ENCODE measurements around the gene ABTB1.
A peak's percentile ranks its signal among the peaks of the same experiment; 100 is the strongest.

GRCh38 chr3:127652246-127652995, 20.3 kb upstream of the ABTB1 start:
- TF ChIP-seq, protein P1, sequence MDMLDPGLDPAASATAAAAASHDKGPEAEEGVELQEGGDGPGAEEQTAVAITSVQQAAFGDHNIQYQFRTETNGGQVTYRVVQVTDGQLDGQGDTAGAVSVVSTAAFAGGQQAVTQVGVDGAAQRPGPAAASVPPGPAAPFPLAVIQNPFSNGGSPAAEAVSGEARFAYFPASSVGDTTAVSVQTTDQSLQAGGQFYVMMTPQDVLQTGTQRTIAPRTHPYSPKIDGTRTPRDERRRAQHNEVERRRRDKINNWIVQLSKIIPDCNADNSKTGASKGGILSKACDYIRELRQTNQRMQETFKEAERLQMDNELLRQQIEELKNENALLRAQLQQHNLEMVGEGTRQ (CRISPR knock-in tag; IDR thresholded peaks at IDR 0.05): no peak; the same call in 1 of the 2 replicates
- TF ChIP-seq CTCF (IDR thresholded peaks at IDR 0.05) (peak; percentile 77), ATF6 (CRISPR knock-in tag; IDR thresholded peaks at IDR 0.05) (no peak), ZNF512 (CRISPR knock-in tag; IDR thresholded peaks at IDR 0.05; ENCODE audit: borderline replicate concordance) (no peak)
